Measurements from ENCODE around the gene RNF115. TPM values are rescaled to one million over a fixed set of nuclear protein-coding genes. Genes with fewer than 3 reads are reported as not detected.

The RNF115 gene
- total and polyA plus RNA-seq, 2 of the 13 experiments (the other 11 are each of a cell fraction or from before 2014, with no cell fraction given), result 6.0 to 10.1 TPM

DNA sequence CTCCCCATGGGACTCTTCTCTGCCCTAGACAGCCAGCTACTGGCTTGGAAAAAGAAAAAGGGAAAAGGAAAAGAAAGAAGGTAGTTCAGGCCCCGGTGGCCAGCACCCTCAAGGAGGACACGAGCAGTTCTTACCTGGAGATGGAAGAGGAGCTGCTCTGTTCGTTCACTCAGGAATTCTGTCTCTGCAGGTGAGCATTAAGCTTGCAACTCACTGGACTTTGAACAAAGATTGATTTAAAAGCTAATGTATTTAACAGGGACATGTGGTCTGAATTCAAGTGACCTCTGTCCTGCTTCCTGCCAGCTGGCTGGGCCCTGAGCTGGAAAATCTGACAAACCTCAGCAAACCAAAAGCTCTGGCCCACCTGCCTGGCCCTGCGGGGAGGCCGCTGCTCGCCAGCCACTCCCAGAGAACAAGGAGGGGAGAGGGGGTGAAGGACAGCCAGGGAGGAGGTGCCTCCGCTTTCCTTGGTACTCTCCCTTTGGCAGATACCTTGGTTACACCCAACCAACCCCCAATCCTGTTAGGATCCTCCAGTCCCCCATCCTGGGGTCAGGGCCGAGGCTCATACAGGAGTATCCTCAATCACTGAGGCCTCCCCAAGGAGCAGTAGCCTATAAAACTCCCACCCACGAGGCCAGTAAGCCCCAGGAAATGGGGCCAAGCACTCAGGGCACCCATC, 116.6 kb downstream of the RNF115 start, which contains the start of gene PDZK1 (continued):
- TF ChIP-seq, protein P1, sequence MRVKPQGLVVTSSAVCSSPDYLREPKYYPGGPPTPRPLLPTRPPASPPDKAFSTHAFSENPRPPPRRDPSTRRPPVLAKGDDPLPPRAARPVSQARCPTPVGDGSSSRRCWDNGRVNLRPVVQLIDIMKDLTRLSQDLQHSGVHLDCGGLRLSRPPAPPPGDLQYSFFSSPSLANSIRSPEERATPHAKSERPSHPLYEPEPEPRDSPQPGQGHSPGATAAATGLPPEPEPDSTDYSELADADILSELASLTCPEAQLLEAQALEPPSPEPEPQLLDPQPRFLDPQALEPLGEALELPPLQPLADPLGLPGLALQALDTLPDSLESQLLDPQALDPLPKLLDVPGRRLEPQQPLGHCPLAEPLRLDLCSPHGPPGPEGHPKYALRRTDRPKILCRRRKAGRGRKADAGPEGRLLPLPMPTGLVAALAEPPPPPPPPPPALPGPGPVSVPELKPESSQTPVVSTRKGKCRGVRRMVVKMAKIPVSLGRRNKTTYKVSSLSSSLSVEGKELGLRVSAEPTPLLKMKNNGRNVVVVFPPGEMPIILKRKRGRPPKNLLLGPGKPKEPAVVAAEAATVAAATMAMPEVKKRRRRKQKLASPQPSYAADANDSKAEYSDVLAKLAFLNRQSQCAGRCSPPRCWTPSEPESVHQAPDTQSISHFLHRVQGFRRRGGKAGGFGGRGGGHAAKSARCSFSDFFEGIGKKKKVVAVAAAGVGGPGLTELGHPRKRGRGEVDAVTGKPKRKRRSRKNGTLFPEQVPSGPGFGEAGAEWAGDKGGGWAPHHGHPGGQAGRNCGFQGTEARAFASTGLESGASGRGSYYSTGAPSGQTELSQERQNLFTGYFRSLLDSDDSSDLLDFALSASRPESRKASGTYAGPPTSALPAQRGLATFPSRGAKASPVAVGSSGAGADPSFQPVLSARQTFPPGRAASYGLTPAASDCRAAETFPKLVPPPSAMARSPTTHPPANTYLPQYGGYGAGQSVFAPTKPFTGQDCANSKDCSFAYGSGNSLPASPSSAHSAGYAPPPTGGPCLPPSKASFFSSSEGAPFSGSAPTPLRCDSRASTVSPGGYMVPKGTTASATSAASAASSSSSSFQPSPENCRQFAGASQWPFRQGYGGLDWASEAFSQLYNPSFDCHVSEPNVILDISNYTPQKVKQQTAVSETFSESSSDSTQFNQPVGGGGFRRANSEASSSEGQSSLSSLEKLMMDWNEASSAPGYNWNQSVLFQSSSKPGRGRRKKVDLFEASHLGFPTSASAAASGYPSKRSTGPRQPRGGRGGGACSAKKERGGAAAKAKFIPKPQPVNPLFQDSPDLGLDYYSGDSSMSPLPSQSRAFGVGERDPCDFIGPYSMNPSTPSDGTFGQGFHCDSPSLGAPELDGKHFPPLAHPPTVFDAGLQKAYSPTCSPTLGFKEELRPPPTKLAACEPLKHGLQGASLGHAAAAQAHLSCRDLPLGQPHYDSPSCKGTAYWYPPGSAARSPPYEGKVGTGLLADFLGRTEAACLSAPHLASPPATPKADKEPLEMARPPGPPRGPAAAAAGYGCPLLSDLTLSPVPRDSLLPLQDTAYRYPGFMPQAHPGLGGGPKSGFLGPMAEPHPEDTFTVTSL (CRISPR knock-in tag; IDR thresholded peaks at IDR 0.05; ENCODE audit: borderline replicate concordance), result peak; percentile 53; the same call in 1 of the 2 replicates
- TF ChIP-seq ZSCAN20 (CRISPR knock-in tag; IDR thresholded peaks at IDR 0.05; ENCODE audit: borderline replicate concordance), result peak; percentile 74; the same call in 1 of the 2 replicates
- TF ChIP-seq PCBP1 (IDR thresholded peaks at IDR 0.05; ENCODE audit: borderline replicate concordance, low read depth, low read length), result no peak
- no peak for TF ChIP-seq ZNF841 (CRISPR knock-in tag; IDR thresholded peaks at IDR 0.05; ENCODE audit: borderline replicate concordance)
- TF ChIP-seq MAFF (IDR thresholded peaks at IDR 0.05; ENCODE audit: low read depth, low read length), result no peak
- TF ChIP-seq JDP2 (CRISPR knock-in tag; IDR thresholded peaks at IDR 0.05; ENCODE audit: borderline replicate concordance), result no peak
- peak; percentile 51 for TF ChIP-seq NR2C2 (CRISPR knock-in tag; IDR thresholded peaks at IDR 0.05; ENCODE audit: borderline replicate concordance)
- peak; percentile 31; the same call in 1 of the 2 replicates for TF ChIP-seq ERF (CRISPR knock-in tag; IDR thresholded peaks at IDR 0.05)
- TF ChIP-seq FOXC1 (CRISPR knock-in tag; IDR thresholded peaks at IDR 0.05; ENCODE audit: borderline replicate concordance), result no peak
- peak; percentile 57; the same call in 1 of the 2 replicates for TF ChIP-seq MLX (CRISPR knock-in tag; IDR thresholded peaks at IDR 0.05)
- peak; percentile 36; the same call in 1 of the 2 replicates for TF ChIP-seq PRDM15 (CRISPR knock-in tag; IDR thresholded peaks at IDR 0.05)
- TF ChIP-seq KMT2A (CRISPR knock-in tag; IDR thresholded peaks at IDR 0.05), result 0 out of 2 replicates have a peak, but pooled peaks have one; percentile 42
- TF ChIP-seq, protein P2, sequence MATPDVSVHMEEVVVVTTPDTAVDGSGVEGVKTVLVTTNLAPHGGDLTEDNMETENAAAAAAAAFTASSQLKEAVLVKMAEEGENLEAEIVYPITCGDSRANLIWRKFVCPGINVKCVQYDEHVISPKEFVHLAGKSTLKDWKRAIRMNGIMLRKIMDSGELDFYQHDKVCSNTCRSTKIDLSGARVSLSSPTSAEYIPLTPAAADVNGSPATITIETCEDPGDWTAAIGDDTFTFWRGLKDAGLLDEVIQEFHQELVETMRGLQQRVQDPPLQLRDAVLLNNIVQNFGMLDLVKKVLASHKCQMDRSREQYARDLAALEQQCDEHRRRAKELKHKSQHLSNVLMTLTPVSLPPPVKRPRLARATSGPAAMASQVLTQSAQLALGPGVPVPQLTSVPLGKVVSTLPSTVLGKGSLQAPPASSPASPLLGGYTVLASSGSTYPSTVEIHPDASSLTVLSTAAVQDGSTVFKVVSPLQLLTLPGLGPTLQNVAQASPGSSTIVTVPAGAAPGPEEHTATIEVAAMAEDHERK (CRISPR knock-in tag; IDR thresholded peaks at IDR 0.05; ENCODE audit: low read depth), result no peak
- TF ChIP-seq ARID3A (IDR thresholded peaks at IDR 0.05; ENCODE audit: low read depth, low read length), result 0 out of 2 replicates have a peak, but pooled peaks have one; percentile 12

Data from HepG2 (cell line).